Measurements from ENCODE around the gene BTN2A1. TPM values are rescaled to one million over a fixed set of nuclear protein-coding genes. Genes with fewer than 3 reads are reported as not detected.

BTN2A1 gene
- total and polyA plus RNA-seq, 2 of the 13 experiments (the other 11 are each of a cell fraction or from before 2014, with no cell fraction given): 16.4 to 30.4 TPM

DNA sequence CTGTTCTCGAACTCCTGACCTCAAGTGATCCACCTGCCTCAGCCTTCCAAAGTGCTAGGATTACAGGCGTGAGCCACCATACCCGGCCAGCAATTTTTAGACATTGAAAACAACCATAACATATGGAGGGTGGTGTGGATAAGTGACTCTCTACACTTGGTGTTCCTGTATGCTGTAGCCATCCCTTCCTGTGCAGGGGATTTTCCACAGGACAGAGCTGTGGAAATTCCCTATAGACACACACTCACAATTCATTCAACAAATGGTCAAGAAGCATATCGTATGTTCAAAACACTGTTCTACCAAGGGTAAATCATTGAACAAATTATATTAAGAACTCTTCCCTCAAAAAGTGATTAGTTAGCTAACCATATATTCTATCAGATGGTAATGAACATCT lies 6.3 kb downstream of the BTN2A1 start (continued):
- TF ChIP-seq BRCA1 (CRISPR knock-in tag; IDR thresholded peaks at IDR 0.05) (no peak), ZBTB7B (CRISPR knock-in tag; IDR thresholded peaks at IDR 0.05) (no peak)

DNA sequence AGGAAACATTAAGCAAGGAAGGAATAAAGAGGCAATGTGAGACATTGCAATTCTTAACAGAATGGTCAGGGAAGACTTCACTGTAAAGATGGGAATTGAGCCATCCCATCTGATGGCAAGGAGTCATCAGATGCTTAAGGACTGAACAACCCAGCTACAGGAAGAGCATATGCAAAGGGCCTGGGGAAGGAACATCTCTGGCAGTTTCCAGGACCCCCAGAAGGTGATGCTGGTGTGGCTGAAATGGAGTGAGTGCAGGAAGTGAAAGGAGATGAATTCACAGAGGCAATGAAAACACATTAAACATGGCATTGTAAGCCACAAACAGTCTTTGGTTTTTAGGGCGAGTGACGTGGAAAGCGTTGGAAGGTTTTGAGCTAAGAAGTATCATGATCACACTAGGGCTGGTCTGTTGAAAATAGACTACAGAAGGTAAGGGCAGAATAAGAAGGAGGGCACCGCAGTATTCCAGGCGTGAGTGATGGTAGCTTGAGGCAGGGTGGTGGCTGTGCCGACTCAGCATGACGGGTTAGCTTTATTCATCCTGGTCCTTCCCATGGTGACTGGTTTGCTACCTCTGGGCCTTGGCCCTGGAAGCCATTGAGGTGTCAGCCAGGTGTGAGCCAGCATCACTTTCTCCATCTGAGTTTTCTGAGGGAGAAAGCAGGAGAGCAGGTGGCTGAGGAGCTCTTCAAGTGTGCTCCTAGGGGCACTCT lies 6.8 kb downstream of the BTN2A1 start:
- no TSS peak for BruUV-seq (replicated peaks)
- ATAC-seq: no peak
- Histone ChIP-seq H3K4me1 (ENCODE audit: insufficient read depth, low read length) (peaks cover 18% of the 10 kb centered on the region), H3K9ac (ENCODE audit: insufficient read depth, low read depth, low read length) (no peak overlapping the region), H4K20me1 (ENCODE audit: insufficient read depth, low read length) (no peaks in the 10 kb centered on the region), H3K79me2 (ENCODE audit: insufficient read depth, low read length) (peaks cover 4% of the 10 kb centered on the region), H2AFZ (ENCODE audit: low read length) (no peak overlapping the region), H3K4me2 (ENCODE audit: low read depth, low read length) (no peak overlapping the region), H3K27ac (ENCODE audit: extremely low read length, insufficient read depth, low read length) (no peak overlapping the region), H3K27me3 (ENCODE audit: control insufficient read depth in 1 of 2, insufficient read depth in 2 of 2, low read length in 2 of 2) (no peaks in the 10 kb centered on the region), H3K4me3 (replicated peaks in 1 of 3; ENCODE audit: insufficient read depth in 1 of 3, low read depth in 2 of 3, low read length in 3 of 3) (no peak overlapping the region), H3K36me3 (replicated peaks in 1 of 2; ENCODE audit: control insufficient read depth in 1 of 2, insufficient read depth in 2 of 2, low read length in 2 of 2) (peaks cover 46 to 69% of the 10 kb centered on the region in 2 experiments), H3K9me3 (ENCODE audit: low read length) (no peaks in the 10 kb centered on the region)
- POLR2A ChIA-PET: interaction anchor here (0.9 to 1.2 kb wide), 2 partner anchors 10 to 51 kb away, joined by 3 read pairs; no protein-coding TSS in a partner anchor
- in situ Hi-C loops (cut with HindIII; ENCODE audit: extremely low pct_ligation_motif_present, low pct_unique_long_range_greater_than_20kb): no loop called here
- DNase-seq (ENCODE audit: low spot score): no peak
- intact Hi-C loops (cut with micrococcal nuclease; ENCODE audit: unreplicated experiment): no loop called here
- CTCF ChIA-PET (ENCODE audit: low intra/inter-chr PET ratio, low total read pairs): no interaction called here
- peak; percentile 13; the same call in 1 of the 2 replicates for TF ChIP-seq MAFF (IDR thresholded peaks at IDR 0.05; ENCODE audit: low read depth, low read length)
- TF ChIP-seq, protein P1, sequence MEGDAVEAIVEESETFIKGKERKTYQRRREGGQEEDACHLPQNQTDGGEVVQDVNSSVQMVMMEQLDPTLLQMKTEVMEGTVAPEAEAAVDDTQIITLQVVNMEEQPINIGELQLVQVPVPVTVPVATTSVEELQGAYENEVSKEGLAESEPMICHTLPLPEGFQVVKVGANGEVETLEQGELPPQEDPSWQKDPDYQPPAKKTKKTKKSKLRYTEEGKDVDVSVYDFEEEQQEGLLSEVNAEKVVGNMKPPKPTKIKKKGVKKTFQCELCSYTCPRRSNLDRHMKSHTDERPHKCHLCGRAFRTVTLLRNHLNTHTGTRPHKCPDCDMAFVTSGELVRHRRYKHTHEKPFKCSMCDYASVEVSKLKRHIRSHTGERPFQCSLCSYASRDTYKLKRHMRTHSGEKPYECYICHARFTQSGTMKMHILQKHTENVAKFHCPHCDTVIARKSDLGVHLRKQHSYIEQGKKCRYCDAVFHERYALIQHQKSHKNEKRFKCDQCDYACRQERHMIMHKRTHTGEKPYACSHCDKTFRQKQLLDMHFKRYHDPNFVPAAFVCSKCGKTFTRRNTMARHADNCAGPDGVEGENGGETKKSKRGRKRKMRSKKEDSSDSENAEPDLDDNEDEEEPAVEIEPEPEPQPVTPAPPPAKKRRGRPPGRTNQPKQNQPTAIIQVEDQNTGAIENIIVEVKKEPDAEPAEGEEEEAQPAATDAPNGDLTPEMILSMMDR (CRISPR knock-in tag; IDR thresholded peaks at IDR 0.05): 0 out of 2 replicates have a peak, but pooled peaks have one; percentile 9
- TF ChIP-seq MAFK (conservative IDR thresholded peaks at IDR 0.05 in 1 of 2, IDR thresholded peaks at IDR 0.05 in 1 of 2; ENCODE audit: low read length in 2 of 2): peak; percentile 49 to 66
- no peak for TF ChIP-seq ZNF17 (CRISPR knock-in tag; IDR thresholded peaks at IDR 0.05)
- TF ChIP-seq, protein P2, sequence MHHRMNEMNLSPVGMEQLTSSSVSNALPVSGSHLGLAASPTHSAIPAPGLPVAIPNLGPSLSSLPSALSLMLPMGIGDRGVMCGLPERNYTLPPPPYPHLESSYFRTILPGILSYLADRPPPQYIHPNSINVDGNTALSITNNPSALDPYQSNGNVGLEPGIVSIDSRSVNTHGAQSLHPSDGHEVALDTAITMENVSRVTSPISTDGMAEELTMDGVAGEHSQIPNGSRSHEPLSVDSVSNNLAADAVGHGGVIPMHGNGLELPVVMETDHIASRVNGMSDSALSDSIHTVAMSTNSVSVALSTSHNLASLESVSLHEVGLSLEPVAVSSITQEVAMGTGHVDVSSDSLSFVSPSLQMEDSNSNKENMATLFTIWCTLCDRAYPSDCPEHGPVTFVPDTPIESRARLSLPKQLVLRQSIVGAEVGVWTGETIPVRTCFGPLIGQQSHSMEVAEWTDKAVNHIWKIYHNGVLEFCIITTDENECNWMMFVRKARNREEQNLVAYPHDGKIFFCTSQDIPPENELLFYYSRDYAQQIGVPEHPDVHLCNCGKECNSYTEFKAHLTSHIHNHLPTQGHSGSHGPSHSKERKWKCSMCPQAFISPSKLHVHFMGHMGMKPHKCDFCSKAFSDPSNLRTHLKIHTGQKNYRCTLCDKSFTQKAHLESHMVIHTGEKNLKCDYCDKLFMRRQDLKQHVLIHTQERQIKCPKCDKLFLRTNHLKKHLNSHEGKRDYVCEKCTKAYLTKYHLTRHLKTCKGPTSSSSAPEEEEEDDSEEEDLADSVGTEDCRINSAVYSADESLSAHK (CRISPR knock-in tag; IDR thresholded peaks at IDR 0.05; ENCODE audit: borderline replicate concordance): peak; percentile 76; the same call in 1 of the 2 replicates
- 97% methylated on average over 7 of the region's 7 CpGs for WGBS (ENCODE audit: low lambda C conversion rate)
- no peak for FAIRE-seq
